ENCODE results near the gene PPP1R14B. TPM values are rescaled to one million over a fixed set of nuclear protein-coding genes. Genes with fewer than 3 reads are reported as not detected.

Gene PPP1R14B, protein sequence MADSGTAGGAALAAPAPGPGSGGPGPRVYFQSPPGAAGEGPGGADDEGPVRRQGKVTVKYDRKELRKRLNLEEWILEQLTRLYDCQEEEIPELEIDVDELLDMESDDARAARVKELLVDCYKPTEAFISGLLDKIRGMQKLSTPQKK
- total RNA-seq (100 to 1,000 TPM; 129 to 395 (median 209) TPM), polyA plus RNA-seq (100 to 1,000 TPM; 206 to 522 (median 236) TPM)
- long read RNA-seq, donor 1, transcript PPP1R14B-203 (3 exons, 920 nt): minor isoform, 6 of 203 reads
- long read RNA-seq, donor 1, transcript PPP1R14B-201 (4 exons, 982 nt): major isoform, 176 of 203 reads
- long read RNA-seq, donor 1, partial matches to known transcripts: 0 of 203 reads
- long read RNA-seq, donor 1, other reads (novel, unspliced or antisense): 20 of 203 reads
- long read RNA-seq, donor 2, transcript PPP1R14B-201 (4 exons, 982 nt): major isoform, 113 of 121 reads
- long read RNA-seq, donor 2, partial matches to known transcripts: 3 of 121 reads
- long read RNA-seq, donor 2, other reads (novel, unspliced or antisense): 3 of 121 reads

DNA sequence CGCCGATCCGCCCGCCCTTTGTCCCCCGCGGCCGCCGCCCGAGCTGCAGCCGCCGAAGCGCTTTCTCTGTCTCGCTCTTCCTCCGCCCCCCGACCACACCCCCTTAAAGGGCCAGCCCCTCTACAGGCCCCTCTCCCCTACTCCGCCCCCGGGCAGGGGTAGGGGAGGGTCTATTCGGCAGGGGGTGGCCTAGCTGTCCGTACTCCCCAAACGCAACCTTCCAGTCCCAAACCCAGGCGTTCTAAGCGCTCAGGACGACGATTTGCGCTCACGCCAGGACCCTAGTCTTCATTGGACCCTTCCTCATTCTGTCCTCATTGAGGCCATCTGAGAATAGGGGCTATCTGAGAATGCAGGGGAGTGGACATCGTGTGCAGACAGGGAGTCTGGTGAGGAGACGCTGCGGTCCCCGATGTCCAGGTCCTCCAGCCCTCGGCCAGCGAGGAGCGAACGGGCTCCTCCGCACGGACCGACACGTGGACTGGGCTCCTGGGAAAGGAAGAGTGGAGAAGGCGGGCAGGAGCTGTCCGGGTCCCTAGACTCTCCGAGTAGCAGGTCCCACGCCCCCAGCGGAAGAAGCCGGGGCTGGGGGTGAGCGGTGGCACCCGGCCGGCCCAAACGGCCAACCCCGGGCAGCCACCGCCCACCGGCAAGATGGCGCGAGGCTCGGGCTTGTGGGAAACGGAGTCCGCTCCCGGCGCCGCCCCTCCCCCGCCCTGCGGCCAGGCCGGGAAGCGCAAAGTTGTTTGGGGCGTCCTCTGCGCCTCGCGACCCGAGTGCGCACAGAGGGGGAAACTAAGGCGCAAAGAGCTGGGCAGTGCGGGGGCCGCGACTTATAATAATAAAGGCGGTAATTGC is at the start of gene PPP1R14B:
PPP1R14B (minus strand) TSS at position 73 of the 858 bp plus-strand sequence. CDS start 270 bp downstream, outside the sequence.
- DNase-seq: peak; percentile 94
- Histone ChIP-seq H3K27me3 (ENCODE audit: insufficient read depth in 3 of 3, low read length in 2 of 3) (no peaks in the 10 kb centered on the region), H3K36me3 (ENCODE audit: insufficient read depth in 1 of 2, low read depth in 1 of 2) (peaks cover 0 to 22% of the 10 kb centered on the region in 2 donors), H3K4me3 (peak within 1 kb of the TSS; percentile 93), H3K27ac (peak within 1 kb of the TSS; percentile 99), H3K9me3 (no peaks in the 10 kb centered on the region), H3K4me1 (peaks cover 37% of the 10 kb centered on the region)
- WGBS, 3 donors: 0 to 1% (median 1%) methylated on average over 50 to 74 of the region's 74 CpGs
- peak; percentile 58 to 78 (median 69) for ATAC-seq
- intact Hi-C loops (cut with DNase I): no loop called here
- TF ChIP-seq, protein P1, sequence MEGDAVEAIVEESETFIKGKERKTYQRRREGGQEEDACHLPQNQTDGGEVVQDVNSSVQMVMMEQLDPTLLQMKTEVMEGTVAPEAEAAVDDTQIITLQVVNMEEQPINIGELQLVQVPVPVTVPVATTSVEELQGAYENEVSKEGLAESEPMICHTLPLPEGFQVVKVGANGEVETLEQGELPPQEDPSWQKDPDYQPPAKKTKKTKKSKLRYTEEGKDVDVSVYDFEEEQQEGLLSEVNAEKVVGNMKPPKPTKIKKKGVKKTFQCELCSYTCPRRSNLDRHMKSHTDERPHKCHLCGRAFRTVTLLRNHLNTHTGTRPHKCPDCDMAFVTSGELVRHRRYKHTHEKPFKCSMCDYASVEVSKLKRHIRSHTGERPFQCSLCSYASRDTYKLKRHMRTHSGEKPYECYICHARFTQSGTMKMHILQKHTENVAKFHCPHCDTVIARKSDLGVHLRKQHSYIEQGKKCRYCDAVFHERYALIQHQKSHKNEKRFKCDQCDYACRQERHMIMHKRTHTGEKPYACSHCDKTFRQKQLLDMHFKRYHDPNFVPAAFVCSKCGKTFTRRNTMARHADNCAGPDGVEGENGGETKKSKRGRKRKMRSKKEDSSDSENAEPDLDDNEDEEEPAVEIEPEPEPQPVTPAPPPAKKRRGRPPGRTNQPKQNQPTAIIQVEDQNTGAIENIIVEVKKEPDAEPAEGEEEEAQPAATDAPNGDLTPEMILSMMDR (IDR thresholded peaks at IDR 0.05): no peak

DNA sequence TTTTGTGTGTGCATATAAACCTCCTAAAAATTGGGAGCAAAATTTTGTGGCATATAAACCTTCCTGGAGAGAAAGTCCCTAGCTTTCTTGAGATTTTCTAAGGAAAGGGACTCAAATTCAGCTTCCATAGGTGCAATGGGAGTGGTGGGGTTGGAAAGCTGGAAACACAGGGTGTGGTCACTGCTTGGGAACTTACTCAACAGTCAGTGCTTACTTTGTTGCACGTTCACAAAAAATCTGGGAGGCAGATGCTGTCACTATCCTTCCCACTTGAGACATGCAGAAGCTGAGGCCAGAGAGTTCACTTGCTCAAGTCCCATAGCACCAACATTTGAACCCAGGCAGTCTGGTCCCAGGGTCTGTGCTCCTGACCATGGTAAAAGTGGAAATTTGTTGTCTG is 49.5 kb upstream of the PPP1R14B start:
- H3K9me3 ChIP-seq: no peaks in the 10 kb centered on the region
- no peak overlapping the region for H3K27ac ChIP-seq
- H3K36me3 ChIP-seq (ENCODE audit: insufficient read depth in 1 of 2, low read depth in 1 of 2): no peaks in the 10 kb centered on the region
- no peak for DNase-seq
- WGBS, 3 donors: 40 to 52% (median 45%) methylated on average over 1 of the region's 1 CpG
- intact Hi-C loops (cut with DNase I): no loop called here
- TF ChIP-seq, protein P1 (IDR thresholded peaks at IDR 0.05): no peak
- H3K27me3 ChIP-seq (ENCODE audit: insufficient read depth in 3 of 3, low read length in 2 of 3): peaks cover 0 to 90% (median 46%) of the 10 kb centered on the region in 3 donors
- ATAC-seq: no peak
- peaks cover 30% of the 10 kb centered on the region for H3K4me1 ChIP-seq
- no peak overlapping the region for H3K4me3 ChIP-seq

DNA sequence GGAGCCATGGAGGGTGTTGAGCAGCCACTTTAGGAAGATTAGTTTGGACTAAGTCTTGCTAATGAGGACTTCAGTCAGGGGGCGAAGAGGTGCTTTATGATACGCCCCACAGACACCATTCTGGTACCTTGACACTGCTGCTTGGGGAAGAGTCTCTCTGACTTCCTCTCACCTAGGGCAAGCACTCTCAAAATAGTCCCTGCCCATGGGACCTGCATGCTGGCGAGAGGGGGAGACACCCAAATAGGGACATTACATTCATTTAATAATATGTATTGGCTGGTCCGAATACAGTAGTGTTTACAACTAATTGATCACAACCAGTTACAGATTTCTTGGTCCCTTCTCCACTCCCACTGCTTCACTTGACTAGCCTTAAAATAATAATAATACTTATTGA is 49.0 kb upstream of the PPP1R14B start:
- no peak overlapping the region for H3K4me3 ChIP-seq
- DNase-seq (no peak), ATAC-seq (no peak)
- WGBS, 3 donors: 92 to 96% (median 95%) methylated on average over 4 of the region's 4 CpGs
- TF ChIP-seq, protein P1 (IDR thresholded peaks at IDR 0.05): no peak
- H3K4me1 ChIP-seq: peaks cover 25% of the 10 kb centered on the region
- H3K36me3 ChIP-seq (ENCODE audit: insufficient read depth in 1 of 2, low read depth in 1 of 2): no peaks in the 10 kb centered on the region
- intact Hi-C loops (cut with DNase I): no loop called here
- H3K27ac ChIP-seq: no peak overlapping the region
- H3K9me3 ChIP-seq: no peaks in the 10 kb centered on the region
- H3K27me3 ChIP-seq (ENCODE audit: insufficient read depth in 3 of 3, low read length in 2 of 3): peaks cover 0 to 93% (median 46%) of the 10 kb centered on the region in 3 donors

DNA sequence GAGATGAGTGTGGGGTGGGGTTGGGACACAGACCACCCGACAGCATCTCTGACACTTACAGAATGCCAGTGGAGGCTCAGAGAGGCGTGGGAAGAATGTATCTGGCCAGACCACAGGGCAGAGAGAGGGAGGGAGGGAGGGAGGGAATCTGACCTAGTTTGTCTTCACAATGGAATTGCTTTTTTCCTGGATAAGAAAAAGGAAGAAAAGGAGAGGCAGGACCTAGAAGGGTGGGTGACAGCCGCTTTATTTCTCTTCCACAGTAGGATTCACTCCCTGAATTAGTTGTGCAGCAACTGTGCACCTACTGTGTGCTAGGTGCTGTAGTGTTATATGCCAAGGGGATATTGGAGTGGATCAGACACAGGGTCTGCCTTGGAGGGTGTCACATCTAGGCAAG is 48.0 kb upstream of the PPP1R14B start:
- WGBS, 3 donors: 68 to 78% (median 73%) methylated on average over 3 of the region's 3 CpGs
- Histone ChIP-seq H3K4me1 (peaks cover 16% of the 10 kb centered on the region), H3K27ac (no peak overlapping the region), H3K4me3 (no peak overlapping the region), H3K27me3 (ENCODE audit: insufficient read depth in 3 of 3, low read length in 2 of 3) (peaks cover 0 to 87% (median 42%) of the 10 kb centered on the region in 3 donors), H3K36me3 (ENCODE audit: insufficient read depth in 1 of 2, low read depth in 1 of 2) (no peaks in the 10 kb centered on the region), H3K9me3 (no peaks in the 10 kb centered on the region)
- TF ChIP-seq, protein P1 (IDR thresholded peaks at IDR 0.05): no peak
- no peak for ATAC-seq
- intact Hi-C loops (cut with DNase I): no loop called here
- DNase-seq: no peak

Data from psoas muscle (tissue), 8 donors.